ENCODE measurements around the gene FAM149B1.
"Not testable (repeated sequence)": the region's sequence is repeated elsewhere in the genome, so short reads cannot be mapped to it uniquely, and the experiment has no call there.

FAM149B1 gene

DNA sequence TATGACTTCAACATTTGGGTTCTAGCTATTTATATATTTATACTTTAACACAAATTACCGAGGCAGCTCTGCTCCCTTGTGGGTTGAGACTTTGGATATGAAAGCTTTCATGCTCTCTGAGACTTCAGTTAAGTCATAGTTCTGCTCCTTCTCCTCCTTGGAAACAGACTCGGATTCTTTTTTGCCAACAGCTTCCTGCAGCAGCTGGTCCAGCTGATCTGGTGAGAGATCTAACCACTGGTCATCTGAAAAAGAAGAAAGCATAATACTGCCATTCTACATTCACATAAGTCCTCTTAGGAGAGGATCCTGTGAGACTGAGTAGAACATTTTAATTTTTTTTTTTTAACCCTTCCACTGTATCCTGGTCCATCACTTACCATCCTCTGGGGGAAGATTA, 28.7 kb upstream of the FAM149B1 start:
- Histone ChIP-seq H3K79me1 (ENCODE audit: low read depth, low read length) (no peaks in the 10 kb centered on the region), H3K23ac (ENCODE audit: low read depth, low read length, poor library complexity) (no peak overlapping the region), H3K27me3 (ENCODE audit: control insufficient read depth in 3 of 3, insufficient read depth in 3 of 3, low read depth in 1 of 3, low read length in 3 of 3) (no peaks in the 10 kb centered on the region), H3K18ac (ENCODE audit: low read length) (no peak overlapping the region), H2AK5ac (ENCODE audit: low read depth, low read length) (no peak overlapping the region), H3K4me2 (ENCODE audit: insufficient read depth, low read length, poor library complexity, severe bottlenecking) (no peak overlapping the region), H3K36me3 (replicated peaks in 1 of 2; ENCODE audit: control insufficient read depth in 2 of 2, insufficient read depth in 2 of 2, low read length in 2 of 2) (peaks cover 10 to 96% of the 10 kb centered on the region in 2 donors), H4K8ac (ENCODE audit: low read depth, low read length) (no peak overlapping the region), H3K4me3 (ENCODE audit: low read length in 2 of 2) (no peak overlapping the region), H3K4me1 (ENCODE audit: control insufficient read depth in 2 of 2, insufficient read depth in 1 of 2, low read depth in 1 of 2, low read length in 2 of 2) (no peaks in the 10 kb centered on the region), H3K4ac (ENCODE audit: low read length) (no peak overlapping the region), H2BK5ac (ENCODE audit: low read length) (no peak overlapping the region), H3K27ac (replicated peaks; ENCODE audit: low read length) (no peak overlapping the region), H3K9me3 (replicated peaks in 1 of 2; ENCODE audit: control insufficient read depth in 2 of 2, insufficient read depth in 1 of 2, low read depth in 1 of 2, low read length in 2 of 2) (no peaks in the 10 kb centered on the region), H2BK12ac (ENCODE audit: low read length) (no peak overlapping the region), H2AFZ (ENCODE audit: low read length) (no peak overlapping the region), H4K91ac (ENCODE audit: low read depth, low read length, poor library complexity) (no peak overlapping the region), H3K14ac (ENCODE audit: low read length) (no peak overlapping the region), H3K9ac (ENCODE audit: low read depth, low read length, poor library complexity) (no peak overlapping the region), H2BK120ac (ENCODE audit: low read depth, low read length) (no peak overlapping the region), H2BK15ac (ENCODE audit: low read length) (no peak overlapping the region)
- no CpG with 5 or more reads among the region's 2 CpGs for WGBS, 2 donors (ENCODE audit: extremely low coverage in 2 of 2, insufficient read length in 2 of 2, insufficient replicate concordance in 1 of 2)
- no peak for DNase-seq (ENCODE audit: low spot score)

DNA sequence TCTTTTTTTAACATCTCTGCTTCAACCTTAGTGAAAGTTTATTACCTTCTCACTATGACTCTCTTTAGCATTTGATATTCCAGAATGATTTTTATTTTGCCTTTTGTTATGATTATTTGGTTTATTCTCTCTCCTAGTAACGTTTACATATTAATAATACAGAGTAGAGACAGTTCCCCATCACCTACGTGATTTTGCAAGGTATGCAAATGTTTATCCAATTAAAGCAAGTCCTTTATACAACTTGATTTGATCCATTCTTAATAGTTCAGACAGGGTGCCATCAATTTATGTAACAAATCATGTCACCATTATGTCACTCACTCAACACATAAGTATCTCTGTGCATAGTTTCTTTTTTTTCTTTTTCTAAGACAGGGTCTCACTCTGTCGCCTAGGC, 26.3 kb upstream of the FAM149B1 start:
- H2BK5ac ChIP-seq (ENCODE audit: low read length) = no peak overlapping the region
- no peak overlapping the region for H2AK5ac ChIP-seq (ENCODE audit: low read depth, low read length)
- H3K4me3 ChIP-seq (ENCODE audit: low read length in 2 of 2) = no peak overlapping the region
- H3K4me2 ChIP-seq (ENCODE audit: insufficient read depth, low read length, poor library complexity, severe bottlenecking) = no peak overlapping the region
- H4K8ac ChIP-seq (ENCODE audit: low read depth, low read length) = no peak overlapping the region
- H3K23ac ChIP-seq (ENCODE audit: low read depth, low read length, poor library complexity) = no peak overlapping the region
- H2BK120ac ChIP-seq (ENCODE audit: low read depth, low read length) = no peak overlapping the region
- no peak overlapping the region for H3K14ac ChIP-seq (ENCODE audit: low read length)
- H4K91ac ChIP-seq (ENCODE audit: low read depth, low read length, poor library complexity) = no peak overlapping the region
- no peaks in the 10 kb centered on the region for H3K79me1 ChIP-seq (ENCODE audit: low read depth, low read length)
- no peak overlapping the region for H2BK15ac ChIP-seq (ENCODE audit: low read length)
- WGBS, 2 donors (ENCODE audit: extremely low coverage in 2 of 2, insufficient read length in 2 of 2, insufficient replicate concordance in 1 of 2) = no CpG with 5 or more reads among the region's 3 CpGs
- no peaks in the 10 kb centered on the region for H3K4me1 ChIP-seq (ENCODE audit: control insufficient read depth in 2 of 2, insufficient read depth in 1 of 2, low read depth in 1 of 2, low read length in 2 of 2)
- no peak overlapping the region for H2AFZ ChIP-seq (ENCODE audit: low read length)
- H2BK12ac ChIP-seq (ENCODE audit: low read length) = no peak overlapping the region
- H3K36me3 ChIP-seq (replicated peaks in 1 of 2; ENCODE audit: control insufficient read depth in 2 of 2, insufficient read depth in 2 of 2, low read length in 2 of 2) = peaks cover 10 to 96% of the 10 kb centered on the region in 2 donors
- no peaks in the 10 kb centered on the region for H3K9me3 ChIP-seq (replicated peaks in 1 of 2; ENCODE audit: control insufficient read depth in 2 of 2, insufficient read depth in 1 of 2, low read depth in 1 of 2, low read length in 2 of 2)
- no peak overlapping the region for H3K27ac ChIP-seq (replicated peaks; ENCODE audit: low read length)
- no peak overlapping the region for H3K4ac ChIP-seq (ENCODE audit: low read length)
- H3K18ac ChIP-seq (ENCODE audit: low read length) = no peak overlapping the region
- H3K27me3 ChIP-seq (ENCODE audit: control insufficient read depth in 3 of 3, insufficient read depth in 3 of 3, low read depth in 1 of 3, low read length in 3 of 3) = no peaks in the 10 kb centered on the region
- no peak overlapping the region for H3K9ac ChIP-seq (ENCODE audit: low read depth, low read length, poor library complexity)
- DNase-seq (ENCODE audit: low spot score) = no peak

DNA sequence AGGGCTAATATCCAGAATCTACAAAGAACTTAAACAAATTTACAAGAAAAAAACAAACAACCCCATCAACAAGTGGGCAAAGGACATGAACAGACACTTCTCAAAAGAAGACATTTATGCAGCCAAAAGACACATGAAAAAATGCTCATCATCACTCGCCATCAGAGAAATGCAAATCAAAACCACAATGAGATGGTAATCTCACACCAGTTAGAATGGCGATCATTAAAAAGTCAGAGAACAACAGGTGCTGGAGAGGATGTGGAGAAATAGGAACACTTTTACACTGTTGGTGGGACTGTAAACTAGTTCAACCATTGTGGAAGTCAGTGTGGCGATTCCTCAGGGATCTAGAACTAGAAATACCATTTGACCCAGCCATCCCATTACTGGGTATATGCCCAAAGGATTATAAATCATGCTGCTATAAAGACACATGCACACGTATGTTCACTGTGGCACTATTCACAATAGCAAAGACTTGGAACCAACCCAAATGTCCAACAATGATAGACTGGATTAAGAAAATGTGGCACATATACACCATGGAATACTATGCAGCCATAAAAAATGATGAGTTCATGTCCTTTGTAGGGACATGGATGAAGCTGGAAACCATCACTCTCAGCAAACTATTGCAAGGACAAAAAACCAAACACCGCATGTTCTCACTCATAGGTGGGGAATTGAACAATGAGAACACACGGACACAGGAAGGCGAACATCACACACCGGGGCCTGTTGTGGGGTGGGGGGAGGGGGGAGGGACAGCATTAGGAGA, 17.1 kb upstream of the FAM149B1 start:
- WGBS, 2 donors (ENCODE audit: extremely low coverage in 2 of 2, insufficient read length in 2 of 2, insufficient replicate concordance in 1 of 2) = no CpG with 5 or more reads among the region's 8 CpGs
- H3K36me3 ChIP-seq (replicated peaks in 1 of 2; ENCODE audit: control insufficient read depth in 2 of 2, insufficient read depth in 2 of 2, low read length in 2 of 2) = peaks cover 16 to 78% of the 10 kb centered on the region in 2 donors

DNA sequence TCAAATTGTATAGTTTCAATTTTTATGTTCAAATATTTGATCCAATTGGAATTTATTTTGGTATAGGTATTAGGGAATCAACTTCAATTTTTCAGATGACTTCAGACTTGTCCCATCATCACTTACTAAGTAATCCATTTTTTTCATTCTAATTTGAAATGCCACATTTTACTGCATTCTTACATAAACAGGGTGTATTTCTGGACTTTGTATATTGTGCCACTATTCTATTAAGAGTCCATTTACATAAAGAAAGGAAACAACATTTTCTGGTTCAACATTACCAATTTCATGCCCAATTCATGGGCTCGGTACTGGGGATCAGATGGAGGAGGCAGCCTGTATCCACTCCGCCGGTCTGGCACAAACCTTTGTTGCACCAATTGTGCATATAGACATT, 15.9 kb upstream of the FAM149B1 start:
- H3K23ac ChIP-seq (ENCODE audit: low read depth, low read length, poor library complexity) = no peak overlapping the region
- H2AFZ ChIP-seq (ENCODE audit: low read length) = no peak overlapping the region
- H3K27ac ChIP-seq (replicated peaks; ENCODE audit: low read length) = no peak overlapping the region
- peaks cover 14 to 78% of the 10 kb centered on the region in 2 donors for H3K36me3 ChIP-seq (replicated peaks in 1 of 2; ENCODE audit: control insufficient read depth in 2 of 2, insufficient read depth in 2 of 2, low read length in 2 of 2)
- H3K9me3 ChIP-seq (replicated peaks in 1 of 2; ENCODE audit: control insufficient read depth in 2 of 2, insufficient read depth in 1 of 2, low read depth in 1 of 2, low read length in 2 of 2) = no peaks in the 10 kb centered on the region
- no peak for DNase-seq (ENCODE audit: low spot score)
- no peak overlapping the region for H3K9ac ChIP-seq (ENCODE audit: low read depth, low read length, poor library complexity)
- H3K4me3 ChIP-seq (ENCODE audit: low read length in 2 of 2) = no peak overlapping the region
- no peak overlapping the region for H4K8ac ChIP-seq (ENCODE audit: low read depth, low read length)
- H2BK15ac ChIP-seq (ENCODE audit: low read length) = no peak overlapping the region
- no peak overlapping the region for H4K91ac ChIP-seq (ENCODE audit: low read depth, low read length, poor library complexity)
- no peak overlapping the region for H3K18ac ChIP-seq (ENCODE audit: low read length)
- H3K27me3 ChIP-seq (ENCODE audit: control insufficient read depth in 3 of 3, insufficient read depth in 3 of 3, low read depth in 1 of 3, low read length in 3 of 3) = no peaks in the 10 kb centered on the region
- no peak overlapping the region for H2BK5ac ChIP-seq (ENCODE audit: low read length)
- H2AK5ac ChIP-seq (ENCODE audit: low read depth, low read length) = no peak overlapping the region
- H3K79me1 ChIP-seq (ENCODE audit: low read depth, low read length) = no peaks in the 10 kb centered on the region
- H3K4me1 ChIP-seq (ENCODE audit: control insufficient read depth in 2 of 2, insufficient read depth in 1 of 2, low read depth in 1 of 2, low read length in 2 of 2) = no peaks in the 10 kb centered on the region
- no peak overlapping the region for H3K14ac ChIP-seq (ENCODE audit: low read length)
- H3K4ac ChIP-seq (ENCODE audit: low read length) = no peak overlapping the region
- no CpG with 5 or more reads among the region's 3 CpGs for WGBS, 2 donors (ENCODE audit: extremely low coverage in 2 of 2, insufficient read length in 2 of 2, insufficient replicate concordance in 1 of 2)
- no peak overlapping the region for H3K4me2 ChIP-seq (ENCODE audit: insufficient read depth, low read length, poor library complexity, severe bottlenecking)
- no peak overlapping the region for H2BK12ac ChIP-seq (ENCODE audit: low read length)
- no peak overlapping the region for H2BK120ac ChIP-seq (ENCODE audit: low read depth, low read length)

More for the DNA sequence above, 17.1 kb upstream of the FAM149B1 start:
- not testable (repeated sequence) for DNase-seq (ENCODE audit: low spot score); H2BK120ac ChIP-seq (ENCODE audit: low read depth, low read length); H3K79me1 ChIP-seq (ENCODE audit: low read depth, low read length); H4K8ac ChIP-seq (ENCODE audit: low read depth, low read length); H2AFZ ChIP-seq (ENCODE audit: low read length); H3K4me3 ChIP-seq (ENCODE audit: low read length in 2 of 2); H3K27me3 ChIP-seq (ENCODE audit: control insufficient read depth in 3 of 3, insufficient read depth in 3 of 3, low read depth in 1 of 3, low read length in 3 of 3); H2AK5ac ChIP-seq (ENCODE audit: low read depth, low read length); H3K9me3 ChIP-seq (replicated peaks in 1 of 2; ENCODE audit: control insufficient read depth in 2 of 2, insufficient read depth in 1 of 2, low read depth in 1 of 2, low read length in 2 of 2); H2BK5ac ChIP-seq (ENCODE audit: low read length); H2BK12ac ChIP-seq (ENCODE audit: low read length); H4K91ac ChIP-seq (ENCODE audit: low read depth, low read length, poor library complexity); H3K23ac ChIP-seq (ENCODE audit: low read depth, low read length, poor library complexity); H2BK15ac ChIP-seq (ENCODE audit: low read length); H3K14ac ChIP-seq (ENCODE audit: low read length); H3K18ac ChIP-seq (ENCODE audit: low read length); H3K9ac ChIP-seq (ENCODE audit: low read depth, low read length, poor library complexity); H3K4ac ChIP-seq (ENCODE audit: low read length); H3K4me2 ChIP-seq (ENCODE audit: insufficient read depth, low read length, poor library complexity, severe bottlenecking); H3K4me1 ChIP-seq (ENCODE audit: control insufficient read depth in 2 of 2, insufficient read depth in 1 of 2, low read depth in 1 of 2, low read length in 2 of 2); H3K27ac ChIP-seq (replicated peaks; ENCODE audit: low read length)

All from neuronal stem cell (in vitro differentiated cells).